ENCODE measurements around the gene C6orf132.

The C6orf132 gene

DNA sequence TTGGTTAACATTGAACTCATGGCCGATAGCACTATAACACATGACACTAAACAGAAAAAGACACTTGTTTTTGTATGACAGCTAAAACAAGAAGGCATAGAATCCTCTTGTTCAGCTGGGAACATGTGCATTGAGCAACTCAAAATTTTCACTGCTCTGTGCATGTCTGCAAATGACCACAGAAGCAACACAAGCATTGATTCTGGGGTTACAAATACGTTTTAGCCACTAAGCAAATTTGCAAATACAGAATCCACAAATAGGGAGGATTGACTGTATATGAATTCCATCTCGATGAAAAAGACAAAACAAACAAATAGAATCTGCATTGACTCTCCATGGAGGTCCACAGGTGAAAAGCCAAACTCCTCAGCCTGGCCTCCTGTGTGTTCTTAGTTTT, 31.7 kb downstream of the C6orf132 start:
- no peak overlapping the region for H3K4me2 ChIP-seq
- H3K27me3 ChIP-seq (ENCODE audit: insufficient read depth, low read depth): no peaks in the 10 kb centered on the region; the same call in 1 of the 2 replicates
- TF ChIP-seq, protein P1, sequence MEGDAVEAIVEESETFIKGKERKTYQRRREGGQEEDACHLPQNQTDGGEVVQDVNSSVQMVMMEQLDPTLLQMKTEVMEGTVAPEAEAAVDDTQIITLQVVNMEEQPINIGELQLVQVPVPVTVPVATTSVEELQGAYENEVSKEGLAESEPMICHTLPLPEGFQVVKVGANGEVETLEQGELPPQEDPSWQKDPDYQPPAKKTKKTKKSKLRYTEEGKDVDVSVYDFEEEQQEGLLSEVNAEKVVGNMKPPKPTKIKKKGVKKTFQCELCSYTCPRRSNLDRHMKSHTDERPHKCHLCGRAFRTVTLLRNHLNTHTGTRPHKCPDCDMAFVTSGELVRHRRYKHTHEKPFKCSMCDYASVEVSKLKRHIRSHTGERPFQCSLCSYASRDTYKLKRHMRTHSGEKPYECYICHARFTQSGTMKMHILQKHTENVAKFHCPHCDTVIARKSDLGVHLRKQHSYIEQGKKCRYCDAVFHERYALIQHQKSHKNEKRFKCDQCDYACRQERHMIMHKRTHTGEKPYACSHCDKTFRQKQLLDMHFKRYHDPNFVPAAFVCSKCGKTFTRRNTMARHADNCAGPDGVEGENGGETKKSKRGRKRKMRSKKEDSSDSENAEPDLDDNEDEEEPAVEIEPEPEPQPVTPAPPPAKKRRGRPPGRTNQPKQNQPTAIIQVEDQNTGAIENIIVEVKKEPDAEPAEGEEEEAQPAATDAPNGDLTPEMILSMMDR (conservative IDR thresholded peaks at IDR 0.05; ENCODE audit: low read depth, low read length): no peak
- no peak overlapping the region for H3K9ac ChIP-seq
- H2AFZ ChIP-seq (ENCODE audit: low read depth): no peak overlapping the region
- H3K36me3 ChIP-seq (ENCODE audit: insufficient read depth): no peaks in the 10 kb centered on the region
- H3K4me3 ChIP-seq (IDR thresholded peaks at IDR 0.05; ENCODE audit: insufficient read depth, low read depth, low read length): no peak overlapping the region
- no peaks in the 10 kb centered on the region for H3K79me2 ChIP-seq (ENCODE audit: insufficient read depth, low read depth)
- no peaks in the 10 kb centered on the region for H4K20me1 ChIP-seq (ENCODE audit: insufficient read depth)
- H3K4me1 ChIP-seq (ENCODE audit: low read depth, poor library complexity, severe bottlenecking): no peaks in the 10 kb centered on the region
- no peak overlapping the region for H3K27ac ChIP-seq

DNA sequence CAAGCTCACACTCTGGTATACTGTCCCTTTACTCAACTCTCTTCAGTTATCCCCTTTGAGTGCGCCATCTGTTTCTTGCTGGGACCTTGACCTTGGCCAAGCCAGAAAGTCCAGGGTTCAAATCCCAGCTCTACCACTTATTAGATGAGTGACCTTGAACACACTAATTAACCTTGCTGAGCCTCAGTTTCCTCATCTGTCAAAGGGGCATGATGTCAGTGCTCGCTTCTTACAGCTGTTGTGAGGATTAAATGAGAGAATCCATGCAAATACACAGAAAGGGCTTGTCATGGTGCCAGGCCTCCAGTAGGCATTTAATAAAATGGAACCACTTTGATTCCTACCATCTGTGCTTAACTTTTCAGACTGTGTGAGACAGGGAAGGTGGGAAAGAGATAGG, 34.3 kb downstream of the C6orf132 start:
- Histone ChIP-seq H3K9ac (no peak overlapping the region), H3K27me3 (ENCODE audit: insufficient read depth, low read depth) (no peaks in the 10 kb centered on the region; the same call in 1 of the 2 replicates), H3K36me3 (ENCODE audit: insufficient read depth) (no peaks in the 10 kb centered on the region), H3K79me2 (ENCODE audit: insufficient read depth, low read depth) (no peaks in the 10 kb centered on the region), H3K4me1 (ENCODE audit: low read depth, poor library complexity, severe bottlenecking) (no peaks in the 10 kb centered on the region), H4K20me1 (ENCODE audit: insufficient read depth) (no peaks in the 10 kb centered on the region), H3K4me2 (no peak overlapping the region), H3K4me3 (IDR thresholded peaks at IDR 0.05; ENCODE audit: insufficient read depth, low read depth, low read length) (no peak overlapping the region), H3K27ac (no peak overlapping the region), H2AFZ (ENCODE audit: low read depth) (no peak overlapping the region)
- TF ChIP-seq, protein P1 (conservative IDR thresholded peaks at IDR 0.05; ENCODE audit: low read depth, low read length): no peak

DNA sequence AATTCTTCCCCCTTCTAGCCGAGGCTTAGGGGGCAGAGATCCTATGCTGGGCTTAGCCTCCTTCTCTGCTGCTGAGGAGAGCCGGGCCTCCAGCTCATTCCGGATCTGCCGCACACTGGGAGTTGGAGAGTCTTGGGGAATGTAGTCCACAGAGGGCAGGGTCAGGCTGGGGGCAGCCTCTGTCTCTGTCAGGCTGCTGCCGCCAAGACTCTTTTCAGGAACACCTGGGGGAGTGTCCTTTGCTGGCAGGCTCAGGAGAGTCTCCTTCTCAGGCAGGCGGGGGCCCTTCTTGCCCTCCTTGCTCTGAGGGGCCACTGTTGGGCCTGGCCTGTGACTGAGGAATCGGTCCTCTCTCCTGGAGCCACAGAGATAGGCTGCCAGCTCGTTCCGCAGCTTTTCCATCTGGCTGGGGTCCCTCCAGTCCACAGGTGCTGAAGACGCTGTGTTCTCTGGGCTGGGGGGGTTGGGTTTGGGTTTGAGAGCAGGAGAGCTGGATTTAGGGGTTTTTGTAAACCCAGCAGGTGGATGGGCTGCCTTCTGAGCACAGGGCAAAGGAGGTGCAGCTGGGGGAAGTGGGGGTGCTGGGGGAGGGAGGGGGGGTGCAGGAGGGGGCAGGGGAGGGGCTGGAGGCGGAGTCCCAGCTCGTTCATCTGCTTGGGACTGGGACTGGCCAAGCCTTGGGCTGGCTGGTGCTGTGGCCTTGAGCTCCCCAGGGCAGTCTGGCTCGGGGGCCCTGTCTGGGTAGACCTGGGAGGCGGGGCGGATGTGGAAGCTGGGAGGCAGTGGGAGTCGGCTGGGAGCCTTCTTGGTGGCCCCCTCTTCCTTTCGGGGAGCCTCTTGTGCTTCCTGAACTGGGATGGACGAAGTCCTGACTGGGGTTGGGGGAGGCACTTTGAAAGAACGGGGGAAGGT, 36.1 kb downstream of the C6orf132 start:
- H3K27ac ChIP-seq: no peak overlapping the region
- no peaks in the 10 kb centered on the region for H3K36me3 ChIP-seq (ENCODE audit: insufficient read depth)
- no peak overlapping the region for H2AFZ ChIP-seq (ENCODE audit: low read depth)
- H3K9ac ChIP-seq: no peak overlapping the region
- H3K4me2 ChIP-seq: no peak overlapping the region
- no peaks in the 10 kb centered on the region for H4K20me1 ChIP-seq (ENCODE audit: insufficient read depth)
- no peaks in the 10 kb centered on the region for H3K4me1 ChIP-seq (ENCODE audit: low read depth, poor library complexity, severe bottlenecking)
- no peak overlapping the region for H3K4me3 ChIP-seq (IDR thresholded peaks at IDR 0.05; ENCODE audit: insufficient read depth, low read depth, low read length)
- no peaks in the 10 kb centered on the region for H3K79me2 ChIP-seq (ENCODE audit: insufficient read depth, low read depth)
- H3K27me3 ChIP-seq (ENCODE audit: insufficient read depth, low read depth): no peaks in the 10 kb centered on the region; the same call in 1 of the 2 replicates
- TF ChIP-seq, protein P1 (conservative IDR thresholded peaks at IDR 0.05; ENCODE audit: low read depth, low read length): no peak

DNA sequence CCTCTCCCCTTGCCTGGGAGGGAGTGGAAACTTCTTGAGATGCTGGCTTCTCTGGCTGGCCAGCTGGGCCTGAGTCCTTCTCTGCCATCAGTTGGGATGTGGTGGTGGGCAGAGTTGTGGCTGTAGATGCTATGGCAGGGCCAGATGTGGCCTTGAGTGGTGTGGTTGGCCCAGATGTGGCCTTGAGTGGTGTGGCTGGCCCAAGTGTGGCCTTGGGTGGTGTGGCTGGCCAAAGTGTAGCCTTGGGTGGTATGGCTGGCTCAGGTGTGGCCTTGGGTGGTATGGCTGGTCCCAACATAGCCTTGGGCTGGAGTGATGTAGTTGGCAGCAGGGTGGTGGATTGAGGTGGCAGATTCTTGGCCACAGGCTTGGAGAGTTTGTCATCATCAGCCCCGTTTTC, 36.7 kb downstream of the C6orf132 start:
- H3K4me3 ChIP-seq (IDR thresholded peaks at IDR 0.05; ENCODE audit: insufficient read depth, low read depth, low read length): no peak overlapping the region
- H3K27me3 ChIP-seq (ENCODE audit: insufficient read depth, low read depth): no peaks in the 10 kb centered on the region; the same call in 1 of the 2 replicates
- H3K9ac ChIP-seq: no peak overlapping the region
- H3K4me2 ChIP-seq: no peak overlapping the region
- no peak overlapping the region for H3K27ac ChIP-seq
- H3K4me1 ChIP-seq (ENCODE audit: low read depth, poor library complexity, severe bottlenecking): no peaks in the 10 kb centered on the region
- TF ChIP-seq, protein P1 (conservative IDR thresholded peaks at IDR 0.05; ENCODE audit: low read depth, low read length): no peak
- H2AFZ ChIP-seq (ENCODE audit: low read depth): no peak overlapping the region
- H3K79me2 ChIP-seq (ENCODE audit: insufficient read depth, low read depth): no peaks in the 10 kb centered on the region
- H3K36me3 ChIP-seq (ENCODE audit: insufficient read depth): no peaks in the 10 kb centered on the region
- H4K20me1 ChIP-seq (ENCODE audit: insufficient read depth): no peaks in the 10 kb centered on the region
